HG02943 (cell line): ENCODE results near the gene HMGB4.

ENCODE experiments used
- ATAC-seq: cut with Tn5 transposase; IDR thresholded peaks from one replicate; pipeline ENCODE4 v1.9.1; 2021; ENCODE audit warnings: mild to moderate bottlenecking, low read depth, moderate library complexity; ENCODE audit not compliant: unreplicated experiment

HMGB4 gene

DNA sequence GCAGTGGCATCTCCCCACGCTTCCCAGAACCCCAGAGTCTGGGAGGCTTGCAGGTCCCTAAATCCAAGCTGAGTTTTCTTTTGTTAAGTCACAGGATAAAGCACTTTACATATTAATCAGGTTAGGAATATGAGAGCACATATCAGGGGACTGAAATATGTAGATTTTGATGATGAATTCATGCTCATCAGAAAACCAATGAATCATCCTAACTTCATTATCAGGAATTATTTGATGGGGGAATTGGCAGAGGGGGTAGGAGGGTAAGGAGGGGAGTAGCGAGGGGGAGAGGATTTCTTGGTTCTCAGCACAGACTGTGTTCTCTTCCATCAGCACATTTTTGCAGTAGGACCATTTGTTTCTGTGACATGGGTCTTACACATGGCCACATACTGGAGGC is 32.1 kb downstream of the HMGB4 start:
- no peak for ATAC-seq

- ATAC-seq = no peak
These were observed 33.3 kb downstream of the HMGB4 start for GRCh38 chr1:33897092-33897725.

DNA sequence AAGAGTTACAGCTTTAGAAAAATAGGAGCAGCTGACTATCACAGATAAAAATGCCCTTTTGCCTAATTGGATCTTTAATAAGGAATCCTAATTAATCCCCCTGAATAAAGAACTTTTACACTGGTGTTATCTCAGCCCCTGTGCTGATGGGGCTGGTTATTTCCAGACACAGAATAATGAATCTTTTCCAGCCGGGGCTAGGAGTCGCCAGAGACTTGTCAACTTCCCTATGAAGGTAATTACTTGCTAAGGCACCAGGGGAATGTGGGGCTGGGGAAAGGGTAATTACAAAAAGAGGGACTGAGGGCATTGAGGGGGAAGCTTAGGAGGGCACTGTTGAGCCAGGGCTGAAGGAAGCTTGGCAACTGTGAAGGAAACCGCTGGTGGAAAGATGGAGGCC is 34.5 kb downstream of the HMGB4 start:
- no peak for ATAC-seq

- ATAC-seq = no peak
These were observed 35.0 kb downstream of the HMGB4 start for GRCh38 chr1:33898881-33899280.

DNA sequence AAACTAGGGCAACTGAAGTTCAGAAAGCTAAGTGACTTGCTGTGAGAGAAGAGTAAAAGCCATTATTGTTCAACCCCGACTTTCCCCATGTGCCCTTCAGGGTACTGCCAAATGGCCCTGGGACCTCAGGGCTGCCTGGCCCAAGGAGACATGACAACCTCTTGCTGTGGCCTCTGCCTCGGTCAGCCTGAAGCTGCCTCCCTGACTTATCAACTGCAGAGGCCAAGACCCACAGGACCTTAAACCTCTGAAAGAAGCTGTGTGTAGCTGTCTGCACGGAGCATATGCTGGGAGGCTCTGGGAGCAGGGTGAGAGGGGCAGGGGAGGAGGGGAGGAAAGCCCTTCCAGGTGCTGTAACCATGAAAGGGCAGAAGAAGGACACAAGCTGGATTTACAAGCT is 35.9 kb downstream of the HMGB4 start:
- ATAC-seq = no peak

DNA sequence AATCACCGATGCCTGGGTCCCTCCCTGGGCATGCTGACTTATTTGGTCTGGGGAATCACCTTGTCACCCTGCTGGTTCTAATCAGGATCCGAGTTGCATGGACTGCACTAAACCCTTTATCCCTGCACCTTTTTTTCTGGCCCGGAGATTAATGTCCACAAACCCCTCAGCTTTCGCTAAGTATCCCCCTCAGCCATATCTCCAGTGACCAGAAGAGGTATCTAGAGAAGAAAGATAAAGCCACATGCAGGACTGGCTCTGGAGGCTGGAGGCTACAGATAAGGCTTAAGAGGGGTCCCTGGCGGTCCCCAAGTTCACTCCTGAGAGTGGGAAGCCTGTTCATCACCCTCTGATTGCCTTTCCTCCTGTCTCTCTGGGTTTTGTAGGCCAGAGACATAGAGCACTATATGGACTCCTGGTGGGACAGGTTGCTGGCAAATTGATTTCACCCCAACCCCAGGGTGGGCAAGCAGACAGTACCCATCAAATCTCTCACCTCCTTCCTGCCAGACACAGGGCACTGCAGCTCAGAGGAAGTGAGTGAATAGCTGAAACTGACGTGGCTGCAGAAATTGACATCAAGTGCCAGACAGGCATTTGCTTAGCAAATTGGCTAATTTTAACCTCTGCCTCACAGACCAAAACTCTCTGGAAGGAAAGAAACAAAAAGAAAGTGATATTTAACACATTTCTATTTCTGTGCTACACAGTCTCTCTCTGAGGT is 38.8 kb downstream of the HMGB4 start:
- ATAC-seq = peak; percentile 92

DNA sequence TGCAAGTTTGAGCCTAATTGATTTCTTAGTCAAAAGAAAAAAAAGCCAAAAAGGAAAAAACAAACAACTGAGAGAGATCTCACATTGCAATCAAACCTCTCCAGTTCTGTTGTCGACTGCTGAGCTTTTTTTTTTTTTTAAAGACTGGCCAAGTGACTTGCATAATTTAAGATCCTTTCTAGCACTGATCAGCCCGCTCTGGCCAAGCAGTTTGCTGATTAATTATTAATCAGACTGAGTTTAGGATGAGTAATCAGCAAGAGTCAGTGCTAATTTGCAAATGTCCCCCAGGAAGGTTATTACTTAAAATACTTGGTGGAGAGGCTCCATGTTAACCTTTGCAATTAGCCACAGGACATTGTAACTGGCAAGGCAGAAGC is 39.3 kb downstream of the HMGB4 start:
- ATAC-seq = peak; percentile 60

- no peak for ATAC-seq
These were observed 41.4 kb downstream of the HMGB4 start for GRCh38 chr1:33905241-33905640.

DNA sequence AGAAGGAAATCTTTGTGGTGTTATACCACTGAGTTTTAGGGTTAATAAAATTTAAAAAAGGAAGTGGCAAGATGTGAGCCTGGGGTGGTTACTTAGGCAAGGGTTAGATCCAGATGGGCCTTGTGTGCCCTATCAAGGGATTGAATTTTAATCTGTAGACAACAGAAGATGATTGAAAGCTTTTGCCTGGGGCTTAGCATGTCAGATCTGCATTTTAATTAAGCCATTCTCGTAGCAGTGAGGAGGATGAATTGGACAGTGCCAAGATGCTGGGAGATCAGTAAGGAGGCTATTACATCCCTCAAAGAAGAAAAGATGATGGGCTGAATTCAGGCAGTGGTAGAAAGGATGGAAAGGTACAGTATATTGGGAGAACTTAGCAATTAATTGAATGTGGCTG is 42.3 kb downstream of the HMGB4 start:
- no peak for ATAC-seq

- no peak for ATAC-seq
These were observed 44.6 kb downstream of the HMGB4 start for GRCh38 chr1:33908324-33908956.
